NCI-H2107 treated with DMSO at 0.1 percent for 48 hours (cell line): ENCODE results near the gene IFT52.

Experiments
- DNase-seq: peaks from one replicate; lab custom pipeline; 2025; ENCODE audit not compliant: unreplicated experiment; lab: John Stamatoyannopoulos, UW

IFT52 gene, protein sequence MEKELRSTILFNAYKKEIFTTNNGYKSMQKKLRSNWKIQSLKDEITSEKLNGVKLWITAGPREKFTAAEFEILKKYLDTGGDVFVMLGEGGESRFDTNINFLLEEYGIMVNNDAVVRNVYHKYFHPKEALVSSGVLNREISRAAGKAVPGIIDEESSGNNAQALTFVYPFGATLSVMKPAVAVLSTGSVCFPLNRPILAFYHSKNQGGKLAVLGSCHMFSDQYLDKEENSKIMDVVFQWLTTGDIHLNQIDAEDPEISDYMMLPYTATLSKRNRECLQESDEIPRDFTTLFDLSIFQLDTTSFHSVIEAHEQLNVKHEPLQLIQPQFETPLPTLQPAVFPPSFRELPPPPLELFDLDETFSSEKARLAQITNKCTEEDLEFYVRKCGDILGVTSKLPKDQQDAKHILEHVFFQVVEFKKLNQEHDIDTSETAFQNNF

DNA sequence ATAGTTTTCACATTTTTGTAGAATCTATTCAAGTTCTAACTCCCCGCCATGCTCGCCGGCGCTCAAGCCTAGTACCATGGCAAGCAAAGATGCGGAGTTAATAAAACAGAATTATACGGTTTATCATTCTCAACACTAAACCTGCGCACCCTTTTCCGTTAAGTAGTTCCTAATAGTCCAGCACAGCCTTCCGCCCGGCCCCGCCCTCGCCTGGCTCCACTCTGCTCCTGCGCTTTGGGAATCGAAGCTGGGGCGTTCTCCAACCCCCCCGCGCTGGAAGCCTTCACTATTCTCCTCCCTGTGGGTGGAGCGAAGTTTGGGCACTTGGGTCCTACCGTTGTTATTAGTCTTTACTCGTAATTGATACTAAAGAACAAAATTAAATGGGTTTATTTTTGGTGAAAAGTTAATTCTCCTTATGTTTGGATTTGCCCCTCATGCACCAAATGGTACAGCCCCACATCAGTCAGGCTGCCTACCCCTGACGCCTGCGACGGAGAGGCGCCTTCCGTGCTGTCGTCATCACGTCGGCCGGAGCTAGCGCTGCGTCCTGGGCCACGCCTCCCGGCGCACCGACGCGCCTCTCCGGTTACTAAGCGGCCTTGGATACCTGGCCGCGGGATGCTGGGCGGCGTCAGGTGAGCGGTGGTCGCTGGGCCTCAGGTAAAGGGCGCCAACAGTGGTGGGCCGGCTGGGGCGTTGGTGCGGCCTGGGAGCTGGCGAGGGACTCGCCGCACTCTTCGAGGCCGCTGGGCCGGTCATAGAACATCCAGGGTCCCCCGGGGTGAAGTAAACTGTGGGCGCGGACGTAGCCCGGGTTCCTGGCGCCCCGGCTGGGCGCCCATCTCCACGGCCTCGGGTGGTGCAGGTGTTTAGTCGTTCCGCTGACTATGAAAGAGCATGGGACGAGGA, at the start of gene IFT52:
Gene IFT52, plus strand, starts transcription at position 546 of the 912 bp plus-strand sequence. CDS start 3,762 bp downstream, outside the sequence.
- DNase-seq: peak; percentile 70

DNA sequence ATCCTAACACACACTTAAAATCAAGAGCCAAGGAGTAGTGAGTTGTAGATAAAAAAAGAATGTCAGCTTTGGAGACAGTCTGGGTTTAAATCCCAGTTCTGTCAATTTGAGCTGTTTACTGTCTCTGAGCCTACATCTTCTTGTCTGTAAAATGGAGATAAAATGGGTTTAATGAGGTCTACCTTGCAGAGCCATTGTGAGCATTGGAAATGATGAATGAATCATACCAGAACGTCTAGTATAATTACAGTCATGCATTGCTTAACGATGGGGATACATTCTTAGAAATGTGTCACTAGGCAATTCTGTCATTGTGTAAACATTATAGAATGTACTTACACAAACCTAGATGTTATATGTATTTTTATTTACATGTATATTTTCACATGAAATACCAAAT, 49.5 kb upstream of the IFT52 start:
- DNase-seq: no peak

DNA sequence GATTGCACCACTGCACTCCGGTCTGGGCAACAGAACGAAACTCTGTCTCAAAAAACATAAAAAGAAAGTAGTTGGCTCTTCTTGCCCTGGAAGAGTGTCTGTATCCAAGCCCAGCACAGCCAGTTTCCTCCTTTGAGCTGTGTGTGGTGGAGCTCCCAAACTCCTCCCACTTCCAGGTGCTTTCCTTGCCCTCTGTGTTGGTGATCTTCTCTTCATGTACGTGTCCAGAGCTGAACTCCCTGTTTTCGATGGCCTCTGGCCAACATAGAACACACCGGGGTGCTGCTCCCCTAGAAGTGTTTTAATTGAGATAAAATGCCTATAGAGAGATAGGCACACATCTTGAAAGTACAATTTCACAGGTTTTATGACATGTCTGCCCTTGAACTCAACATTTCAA, 48.6 kb upstream of the IFT52 start:
- DNase-seq: no peak

DNA sequence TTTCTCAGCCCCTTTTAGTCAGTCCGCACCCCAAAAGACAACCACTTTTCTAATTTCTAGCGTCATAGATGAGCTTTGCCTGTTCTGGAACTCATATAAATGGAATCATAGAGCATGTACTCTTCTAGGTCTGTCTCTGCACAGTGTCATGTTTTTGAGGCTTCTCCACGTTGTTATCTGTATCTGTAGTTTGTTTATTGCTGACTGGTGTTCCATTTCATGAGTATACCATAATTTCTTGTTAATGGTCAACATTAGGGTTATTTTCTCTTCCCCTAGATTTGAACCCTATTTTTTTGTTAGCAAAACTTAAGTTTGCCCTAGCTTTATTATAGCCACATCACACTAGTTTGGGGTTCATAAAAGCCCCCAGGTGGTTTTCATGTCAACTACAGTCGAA, 48.1 kb upstream of the IFT52 start:
- DNase-seq: no peak

DNA sequence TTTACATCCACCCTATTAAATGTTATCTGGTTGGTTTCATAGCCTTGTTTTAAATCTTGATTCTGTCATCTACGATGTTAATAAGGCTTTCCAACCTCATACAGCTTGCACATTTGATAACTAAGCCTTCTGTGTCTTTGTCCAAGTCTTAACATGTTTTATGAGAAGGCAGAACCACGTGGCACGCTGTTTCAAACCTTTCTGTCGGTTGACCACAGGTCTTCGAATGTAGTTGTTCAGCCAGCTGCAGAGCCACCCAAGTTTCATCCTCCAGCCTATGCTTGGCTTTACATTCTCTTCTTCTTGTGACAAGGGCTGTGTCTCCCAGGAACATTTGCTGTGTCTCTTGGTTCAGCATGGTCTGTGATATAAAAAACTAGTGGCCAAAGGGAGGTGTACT, 47.6 kb upstream of the IFT52 start:
- DNase-seq: no peak

DNA sequence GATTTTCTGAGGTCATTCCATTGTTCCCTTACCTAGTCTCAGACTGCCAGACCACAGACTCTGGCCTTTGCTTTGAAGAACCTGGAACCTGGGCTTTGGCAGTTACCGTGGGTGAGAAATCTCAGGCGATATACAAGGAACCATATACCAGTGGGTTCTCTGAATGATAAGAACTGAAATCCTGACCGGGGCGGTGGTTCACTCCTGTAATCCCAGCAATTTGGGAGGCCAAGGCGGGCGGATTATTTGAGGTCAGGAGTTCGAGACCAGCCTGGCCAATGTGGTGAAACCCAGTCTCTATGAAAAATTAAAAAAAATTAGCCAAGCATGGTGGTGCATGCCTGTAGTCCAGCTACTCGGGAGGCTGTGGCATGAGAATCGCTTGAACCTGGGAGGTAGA, 46.2 kb upstream of the IFT52 start:
- DNase-seq: no peak

DNA sequence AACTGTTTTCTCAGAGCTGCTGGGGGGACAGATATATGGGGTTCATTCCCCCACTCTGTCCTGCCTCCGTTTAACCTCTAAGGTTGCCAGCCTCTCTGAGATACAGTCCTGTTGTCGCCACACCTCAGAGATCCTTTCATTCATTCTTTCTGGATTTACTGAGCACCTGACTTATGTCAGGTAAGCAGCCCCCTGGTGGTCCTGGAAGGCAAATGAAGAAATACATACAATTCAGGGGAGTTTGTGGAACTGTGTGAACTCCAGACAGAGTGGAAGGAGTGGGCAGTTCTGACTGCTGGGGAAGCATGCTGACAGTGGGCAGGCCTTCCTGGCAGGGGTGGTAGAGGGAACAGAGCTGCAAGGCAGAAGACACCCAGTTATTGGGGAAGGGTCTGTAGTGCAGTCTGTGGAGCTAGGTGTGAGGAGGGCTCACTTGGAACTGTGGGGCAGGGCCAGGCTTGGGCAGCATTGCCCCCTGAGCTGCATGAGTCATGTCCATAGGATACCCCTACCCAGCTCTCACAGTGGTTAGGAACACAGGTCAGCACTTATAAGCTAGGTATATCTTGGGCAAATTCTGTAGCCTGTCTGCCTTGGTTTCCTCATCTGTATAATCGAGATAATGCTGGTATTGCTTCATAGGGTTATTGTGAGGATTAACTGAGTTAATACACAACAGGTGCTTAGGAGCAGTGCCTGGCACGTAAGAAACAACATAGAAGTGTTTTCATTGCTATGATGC, 44.7 kb upstream of the IFT52 start:
- DNase-seq: no peak

DNA sequence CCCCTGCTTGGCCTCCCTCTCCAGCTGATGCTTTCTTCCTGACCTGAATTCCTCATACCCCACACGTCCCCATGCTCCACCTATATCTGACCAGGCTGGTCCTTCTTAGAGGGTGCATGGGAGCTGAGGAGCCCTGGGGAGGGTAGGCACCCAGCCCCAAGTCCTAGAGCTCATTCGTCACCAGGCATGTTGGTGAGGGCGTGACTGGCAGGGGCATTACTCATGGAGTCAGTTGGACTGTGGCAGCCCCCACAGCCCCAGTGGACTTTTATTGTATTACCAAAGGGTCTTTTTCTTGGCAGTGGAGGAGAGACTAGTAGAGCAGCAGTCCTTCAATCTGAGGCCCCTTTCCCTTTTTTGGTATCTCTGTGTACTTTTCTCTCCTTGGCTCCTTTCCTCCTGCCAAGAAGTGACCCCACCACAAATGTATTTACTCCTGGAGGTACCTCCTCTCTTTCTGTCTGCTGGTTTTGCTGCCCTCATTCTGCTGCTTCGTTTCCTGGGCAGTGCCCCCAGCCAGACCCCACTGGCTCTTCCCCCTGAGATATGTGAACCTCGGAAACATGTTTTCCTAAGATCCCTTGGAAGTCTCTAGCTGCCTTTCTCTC, 42.4 kb upstream of the IFT52 start:
- no peak for DNase-seq

DNA sequence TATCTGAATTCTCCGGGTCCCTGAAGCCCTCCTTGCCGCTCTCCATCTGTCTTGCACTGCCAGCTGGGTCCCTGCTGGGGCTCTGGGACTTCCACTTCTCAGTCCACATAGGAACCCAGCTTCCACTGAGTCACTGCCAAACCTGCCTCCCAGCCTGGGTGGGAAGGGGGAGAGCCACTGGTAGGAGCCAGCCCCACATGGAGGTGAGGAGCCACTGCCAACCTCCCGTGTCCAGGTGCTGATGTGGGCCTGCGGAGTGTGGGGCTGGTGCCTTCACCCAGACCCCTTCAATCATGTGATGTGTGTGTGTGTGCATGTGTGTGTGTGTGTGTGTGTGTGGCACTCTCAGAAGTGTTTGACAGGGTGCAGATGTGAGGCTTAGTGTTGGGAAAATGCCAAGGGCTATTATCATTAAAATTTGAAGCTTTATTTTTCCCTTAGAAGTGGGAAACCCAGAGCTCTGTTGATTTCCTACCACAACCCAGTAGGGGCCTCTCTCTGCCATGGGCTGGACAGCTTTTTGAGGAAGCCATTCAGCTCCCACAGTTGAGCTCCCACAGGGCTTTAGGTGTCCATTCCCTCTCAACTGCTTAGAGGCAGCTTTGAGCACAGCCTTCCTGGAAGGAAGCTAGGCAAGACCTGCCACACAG, 41.2 kb upstream of the IFT52 start:
- no peak for DNase-seq

DNA sequence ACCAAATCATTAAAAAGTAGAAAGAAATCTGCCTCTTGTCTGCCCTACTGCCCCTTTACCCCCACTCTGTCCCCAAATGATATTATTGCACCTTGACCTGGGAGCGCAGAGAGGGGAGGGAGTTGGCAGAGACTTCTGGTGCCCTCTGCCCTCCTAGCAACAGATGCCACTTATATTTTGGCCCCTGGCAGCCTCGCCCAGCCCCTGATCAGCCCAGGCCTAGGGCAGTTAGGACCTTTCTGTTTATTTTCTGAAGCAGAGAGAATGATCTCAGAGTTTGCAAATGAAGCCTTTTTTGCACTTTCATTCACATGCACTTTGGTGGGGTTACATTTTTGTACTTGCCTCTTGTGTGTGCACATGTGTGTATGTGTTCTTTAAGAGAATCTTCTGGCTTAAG, 40.3 kb upstream of the IFT52 start:
- no peak for DNase-seq

DNA sequence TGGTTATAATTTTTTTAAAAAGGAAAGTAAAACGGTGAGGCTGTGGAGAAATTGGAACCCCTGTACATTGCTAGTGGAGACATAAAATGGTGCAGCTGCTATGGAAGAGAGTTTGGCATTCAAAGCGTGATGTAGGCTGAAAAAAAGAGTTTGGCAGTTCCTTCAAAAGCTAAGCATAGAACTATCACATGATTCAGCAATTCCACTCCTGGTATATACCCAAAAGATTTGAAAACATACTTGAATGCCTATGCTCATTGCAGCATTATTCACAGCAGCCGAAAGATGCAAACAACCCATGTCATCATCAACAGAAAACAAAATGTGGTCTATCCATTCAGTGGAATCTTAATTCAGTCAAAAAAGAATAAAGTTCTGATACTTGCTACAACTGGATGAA, 36.4 kb upstream of the IFT52 start:
- no peak for DNase-seq

DNA sequence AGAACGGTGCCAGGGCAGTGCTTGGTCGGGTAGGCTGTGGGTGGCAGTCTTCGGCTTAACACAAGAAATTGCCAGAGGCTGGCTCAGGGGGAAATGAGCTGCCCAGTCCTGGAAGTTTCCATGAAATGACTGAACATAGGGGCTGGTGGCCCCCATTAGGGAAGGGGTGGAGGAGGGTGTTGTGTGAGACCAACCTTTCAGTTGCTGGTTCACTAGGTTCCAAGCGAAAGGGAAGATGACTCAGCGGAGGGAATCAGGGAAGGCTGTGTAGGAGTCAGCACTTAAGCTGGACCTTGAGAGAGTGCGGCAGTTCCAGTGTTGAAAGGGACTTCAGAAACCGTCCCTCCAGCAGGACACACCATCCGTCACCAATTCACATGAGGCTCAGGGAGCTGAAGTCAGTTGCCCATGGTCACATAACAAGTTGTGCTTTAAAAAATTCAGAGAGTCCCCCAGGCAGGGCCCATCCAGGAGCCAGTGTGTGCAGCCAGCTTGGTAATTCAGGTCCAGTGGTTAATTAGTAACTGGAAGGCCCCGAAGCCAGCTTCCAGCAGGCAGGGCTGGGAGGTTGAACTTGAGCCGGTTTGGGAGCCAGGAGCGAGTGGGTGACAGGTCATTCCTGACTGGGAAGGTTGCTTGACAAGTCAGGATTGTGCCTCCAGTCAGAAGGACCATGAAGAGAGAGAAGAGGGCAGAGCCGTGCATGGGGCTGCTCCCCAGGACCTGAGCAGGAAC, 32.2 kb upstream of the IFT52 start, which contains the start of gene SGK2:
Gene SGK2, plus strand, starts transcription at position 616 of the 735 bp plus-strand sequence. CDS start 7,469 bp downstream, outside the sequence.
- no peak for DNase-seq

DNA sequence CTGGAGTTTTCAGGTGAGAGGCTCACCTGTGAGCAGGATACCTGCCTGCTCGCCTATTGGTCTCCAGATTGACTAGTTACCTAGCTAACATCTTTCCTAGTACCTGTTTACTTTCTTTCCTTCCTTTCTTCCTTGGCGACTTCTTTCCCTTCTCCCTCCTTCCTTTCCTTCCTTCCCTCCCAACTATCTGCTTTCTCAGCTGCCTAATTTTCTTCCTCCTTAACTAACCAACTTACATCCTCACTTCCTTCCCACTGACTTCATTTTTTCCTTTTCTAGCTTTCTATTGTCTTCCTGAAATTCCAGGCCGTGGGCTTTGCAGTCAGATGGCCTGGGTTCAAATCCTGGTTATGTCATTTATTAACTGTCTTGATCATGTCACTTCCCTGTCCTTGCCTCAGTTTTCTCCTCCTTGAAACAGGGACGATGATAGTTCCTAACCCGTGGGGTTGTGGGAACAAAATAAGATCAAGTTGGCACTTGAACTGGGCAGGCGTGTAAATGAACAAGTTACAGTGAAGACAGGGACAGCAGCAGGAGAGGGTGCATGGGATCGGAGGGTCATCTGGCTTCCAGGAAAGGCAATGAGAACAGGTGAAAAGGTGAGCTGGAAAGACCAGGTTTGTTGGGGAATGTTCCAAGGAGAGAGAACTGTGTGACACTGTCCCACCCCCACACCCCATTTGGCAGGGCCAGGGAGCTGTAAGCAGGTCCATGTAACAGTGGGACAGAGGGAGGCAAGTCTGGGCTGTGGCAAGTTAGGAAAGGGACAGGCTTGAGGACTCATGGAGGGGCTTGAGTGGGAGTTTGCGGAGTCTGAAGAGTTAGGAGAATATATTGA, 31.4 kb upstream of the IFT52 start:
- DNase-seq: no peak

DNA sequence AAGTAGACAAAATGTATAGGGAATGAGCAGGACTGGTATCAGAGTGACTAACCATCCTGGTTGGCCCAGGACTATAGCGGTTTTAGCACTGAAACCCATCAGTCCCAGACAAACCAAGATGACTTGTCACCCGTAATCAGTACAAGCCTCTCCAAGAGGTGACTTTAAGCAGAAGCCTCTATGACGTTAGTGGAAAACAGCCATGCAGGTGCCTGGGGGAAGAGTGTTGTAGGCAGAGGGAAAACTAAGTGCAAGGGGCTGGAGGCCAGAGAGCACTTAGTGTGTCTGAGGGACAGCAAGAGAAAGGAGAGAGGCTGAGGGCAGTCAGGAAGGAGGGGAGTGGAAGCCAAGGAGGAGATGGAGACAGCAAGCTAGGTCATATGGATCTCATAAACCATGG, 29.8 kb upstream of the IFT52 start:
- DNase-seq: no peak

DNA sequence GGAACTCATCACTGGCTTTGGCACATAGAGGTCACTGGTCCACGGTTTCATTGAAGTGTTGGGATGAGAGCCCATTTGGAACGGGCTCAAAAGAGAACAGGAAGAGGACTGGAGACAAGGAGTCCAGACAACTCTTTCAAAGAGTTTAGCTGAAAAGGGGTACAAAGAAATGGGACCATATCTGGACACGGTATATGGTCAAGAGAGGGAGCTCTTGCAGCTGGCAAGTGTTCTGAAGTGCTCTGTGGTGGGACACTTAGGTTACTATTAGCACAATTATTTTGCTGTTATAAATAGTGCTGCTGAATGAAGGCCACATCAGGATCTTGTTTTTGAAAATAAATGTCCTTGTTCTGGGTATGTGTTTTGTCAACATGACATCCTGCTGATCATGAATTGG, 27.3 kb upstream of the IFT52 start:
- no peak for DNase-seq

DNA sequence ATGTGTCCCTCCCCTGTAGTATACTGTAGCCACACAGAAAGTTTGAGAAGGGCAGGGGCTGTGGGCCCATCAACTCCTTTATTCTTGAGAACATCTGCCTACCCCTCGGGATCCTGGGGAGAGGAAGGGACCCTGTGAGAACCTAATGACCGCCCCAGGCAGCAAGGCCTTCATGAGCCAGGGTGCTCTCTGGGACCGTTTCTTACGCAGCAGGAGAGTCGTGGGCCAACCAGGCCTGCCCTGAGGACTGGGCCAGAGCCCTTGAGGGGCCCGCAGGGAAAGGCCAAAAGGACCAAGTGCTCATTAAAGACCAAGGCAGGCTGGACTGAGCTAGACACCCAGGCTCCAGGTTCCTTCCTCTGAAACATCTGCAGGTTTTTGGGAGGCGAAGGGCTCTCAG, 26.7 kb upstream of the IFT52 start:
- no peak for DNase-seq

DNA sequence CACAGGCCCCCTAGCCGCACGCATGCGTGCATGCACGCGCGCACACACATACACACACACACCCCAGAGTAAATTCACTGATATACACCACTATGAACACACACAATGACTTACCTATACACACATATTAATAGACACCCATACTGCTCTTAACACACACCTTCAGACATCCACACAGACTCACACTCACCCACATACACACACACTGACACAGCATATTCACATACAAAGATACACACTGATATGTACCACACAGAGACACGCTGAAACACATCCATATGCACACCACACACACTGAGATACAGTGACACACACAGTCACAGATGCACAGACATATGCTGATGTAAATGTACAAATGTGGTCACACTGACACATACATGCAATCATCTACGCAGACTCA, 26.3 kb upstream of the IFT52 start:
- DNase-seq: no peak

DNA sequence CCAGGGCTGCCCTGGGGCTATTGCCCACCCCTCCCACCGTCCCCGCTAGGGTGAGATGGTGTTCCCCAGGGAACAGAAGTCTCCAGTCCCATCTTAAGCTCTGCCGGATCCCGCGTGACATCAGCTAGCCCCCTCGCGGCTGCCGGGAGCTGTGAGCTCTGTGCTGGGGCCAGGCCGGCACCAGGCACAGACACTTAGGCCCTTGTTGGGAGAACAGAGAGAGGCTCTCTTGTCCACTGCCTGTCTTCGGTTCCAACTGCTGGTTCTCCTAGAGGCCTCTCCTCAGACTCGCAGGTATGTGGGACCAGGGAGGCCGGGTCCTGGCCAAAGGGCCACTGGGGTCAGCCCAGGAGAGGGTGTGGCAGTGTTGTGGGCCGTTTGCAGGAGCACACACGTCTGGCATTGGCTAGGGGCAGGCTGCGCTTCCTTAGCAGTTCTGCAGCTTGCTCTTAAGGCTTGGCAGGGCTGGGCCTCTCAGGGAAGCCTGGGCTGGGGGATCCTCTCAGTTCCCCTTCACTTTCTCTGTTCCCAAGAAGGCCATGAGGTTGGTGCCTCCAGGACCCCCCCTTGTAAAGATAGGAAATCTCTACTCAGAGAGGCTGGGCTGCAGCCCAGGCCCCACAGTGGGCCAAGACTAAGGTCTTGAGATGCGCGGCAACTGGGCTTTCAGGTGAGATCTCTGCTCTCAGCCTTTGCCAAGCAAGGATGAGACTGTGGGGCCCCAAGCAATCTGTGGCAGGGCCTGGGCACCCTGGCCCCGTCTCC, 25.6 kb upstream of the IFT52 start:
- no peak for DNase-seq
